Measurements from ENCODE around the gene USP19. TPM values are rescaled to one million over a fixed set of nuclear protein-coding genes. Genes with fewer than 3 reads are reported as not detected.

USP19 gene
- total RNA-seq, 1 experiment from 2014 or later = 92.8 TPM

- peak overlapping the region; percentile 100 for H3K27ac ChIP-seq (ENCODE audit: low read depth, low read length)
- peaks cover 7 to 14% of the 10 kb centered on the region in 2 experiments for H3K4me1 ChIP-seq (ENCODE audit: control insufficient read depth in 1 of 2, insufficient read depth in 2 of 2, low read length in 2 of 2)
- ChIA-PET CTCF (no interaction called here), POLR2A (interaction anchor here (1.0 to 1.3 kb wide), 3 partner anchors 16 to 98 kb away, joined by 3 to 5 read pairs (median 5); partner anchors contain the start of genes IMPDH2, NDUFAF3 and QARS1), RAD21 (ENCODE audit: low non-redundant PET in 1 of 2, low total read pairs in 2 of 2, uncharacterized antibody in 2 of 2, unreplicated experiment in 2 of 2) (interaction anchor here in 1 of 2 experiments (0.8 kb wide), 1 partner anchor 13 kb away, joined by 3 read pairs; no protein-coding TSS in a partner anchor)
- no peaks in the 10 kb centered on the region for H3K27me3 ChIP-seq (ENCODE audit: insufficient read depth, low read length)
- TSS peak; percentile 33 for BruUV-seq (replicated peaks)
- no peaks in the 10 kb centered on the region for H3K9me2 ChIP-seq (ENCODE audit: insufficient read depth)
- no peaks in the 10 kb centered on the region for H4K20me1 ChIP-seq (ENCODE audit: insufficient read depth)
- DNase-seq (ENCODE audit: low read depth, low spot score) (no peak), ATAC-seq (peak; percentile 30; the same call in 1 of the 2 replicates)
- H3K4me3 ChIP-seq (replicated peaks in 1 of 2; ENCODE audit: low read depth in 1 of 2, low read length in 2 of 2) = peak overlapping the region; percentile 77 to 83
- intact Hi-C loops (cut with micrococcal nuclease) = no loop called here
- peaks cover 21% of the 10 kb centered on the region for H3K79me2 ChIP-seq (ENCODE audit: insufficient read depth, low read length)
- H3K9me3 ChIP-seq (ENCODE audit: control insufficient read depth in 1 of 2, insufficient read depth in 1 of 2, low read depth in 1 of 2, low read length in 2 of 2) = no peaks in the 10 kb centered on the region
- H2AFZ ChIP-seq (ENCODE audit: low read depth, low read length, poor library complexity, severe bottlenecking) = no peak overlapping the region
- peaks cover 34% of the 10 kb centered on the region in 2 experiments for H3K36me3 ChIP-seq (ENCODE audit: control insufficient read depth in 1 of 2, insufficient read depth in 2 of 2, low read length in 2 of 2)
- H3K9ac ChIP-seq (ENCODE audit: low read length) = peak overlapping the region; percentile 96
- H3K4me2 ChIP-seq (ENCODE audit: low read length) = peak overlapping the region; percentile 99
- no peak for TF ChIP-seq EZH2phosphoT487 (IDR thresholded peaks at IDR 0.05; ENCODE audit: borderline replicate concordance)
- TF ChIP-seq POLR2A (IDR thresholded peaks at IDR 0.05; ENCODE audit: borderline replicate concordance, extremely low read depth, insufficient read depth, insufficient read length) = no peak
- no peak for TF ChIP-seq ELF1 (IDR thresholded peaks at IDR 0.05; ENCODE audit: borderline replicate concordance, low read depth)
- TF ChIP-seq SP1 (IDR thresholded peaks at IDR 0.05; ENCODE audit: low read depth) = no peak
- TF ChIP-seq CTCF (IDR thresholded peaks at IDR 0.05 in 2 of 3, conservative IDR thresholded peaks at IDR 0.05 in 1 of 3; ENCODE audit: borderline replicate concordance in 1 of 3, insufficient read depth in 1 of 3, low read depth in 2 of 3, low read length in 2 of 3) = no peak
- no peak for TF ChIP-seq ZFX (IDR thresholded peaks at IDR 0.05)
- no peak for TF ChIP-seq EGR1 (IDR thresholded peaks at IDR 0.05; ENCODE audit: low read depth)
- no peak for TF ChIP-seq FOSL1 (IDR thresholded peaks at IDR 0.05; ENCODE audit: low read depth)
- TF ChIP-seq, protein P1, sequence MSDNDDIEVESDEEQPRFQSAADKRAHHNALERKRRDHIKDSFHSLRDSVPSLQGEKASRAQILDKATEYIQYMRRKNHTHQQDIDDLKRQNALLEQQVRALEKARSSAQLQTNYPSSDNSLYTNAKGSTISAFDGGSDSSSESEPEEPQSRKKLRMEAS (IDR thresholded peaks at IDR 0.05) = no peak
- TF ChIP-seq POLR2AphosphoS5 (IDR thresholded peaks at IDR 0.05; ENCODE audit: low read depth, low read length) = no peak
- no peak for TF ChIP-seq SIN3A (IDR thresholded peaks at IDR 0.05; ENCODE audit: low read depth)
Observed at GRCh38 chr3:49120096-49120437, 556 bp downstream of the USP19 start.
